ENCODE data around the gene GRIK4.

- no peak for TF ChIP-seq EP300 (IDR thresholded peaks at IDR 0.05)
- TF ChIP-seq CTCF (IDR thresholded peaks at IDR 0.05), result no peak
- no peak for TF ChIP-seq POLR2A (IDR thresholded peaks at IDR 0.05)
- no peak for TF ChIP-seq POLR2AphosphoS5 (IDR thresholded peaks at IDR 0.05)
These were observed 38.5 kb downstream of the GRIK4 start for GRCh38 chr11:120550007-120550406.
